Hair follicular keratinocyte (primary cell): Measurements from ENCODE around the gene THAP10. TPM values are rescaled to one million over a fixed set of nuclear protein-coding genes. Genes with fewer than 3 reads are reported as not detected.

Source experiments
- total RNA-seq: library from RNA; depleted of rRNA; stranded (reverse); fragments of >200 nt; gene quantifications from 2 replicates; pipeline ENCODE4 v1.2.3, GENCODE V29; 2015

THAP10 gene
- 4.2 and 7.2 TPM in 2 replicates for total RNA-seq

GRCh38 chr15:70892002-70892911 is at the start of gene THAP10, which contains the start of gene LRRC49:
TSS of gene THAP10 (minus strand) at chr15:70892433. CDS start at chr15:70892272, 161 bp downstream.
TSS of gene LRRC49 (plus strand) at chr15:70892826. CDS start at chr15:70892895, 69 bp downstream.

DNA sequence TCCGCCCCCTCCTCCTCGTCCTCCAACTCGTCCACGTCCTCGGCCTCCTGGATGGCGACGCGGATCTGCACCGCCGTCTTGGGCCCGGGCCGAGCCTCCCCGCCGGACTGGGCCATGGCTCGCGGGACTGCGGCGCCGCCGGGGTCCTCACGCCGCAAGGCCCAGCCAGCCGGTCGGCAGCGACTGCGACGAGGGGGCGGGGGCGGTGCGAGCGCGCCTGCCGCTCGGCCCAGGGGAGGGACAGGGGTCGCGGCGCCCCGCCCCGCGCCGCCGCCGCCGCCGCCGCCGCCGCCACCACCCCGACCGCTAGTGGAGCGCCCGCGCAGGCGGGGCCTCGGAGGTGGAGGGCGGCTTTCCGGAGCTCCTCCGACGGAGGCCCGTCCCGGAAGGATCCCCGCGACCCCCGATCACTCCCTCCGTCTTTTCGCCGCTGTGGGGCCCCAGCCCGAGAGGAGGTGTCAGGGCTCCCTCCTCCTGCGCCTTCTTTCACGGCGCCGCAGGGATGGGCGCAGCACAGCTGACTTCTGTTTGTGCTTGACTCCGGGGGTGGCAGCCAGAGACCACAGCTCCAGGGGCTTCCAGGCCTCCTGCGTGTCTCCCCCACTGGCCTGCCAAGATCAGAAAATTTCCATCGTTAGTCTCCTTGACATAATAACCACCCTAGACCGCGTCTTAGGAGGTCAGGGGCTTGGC is 38.1 kb downstream of the THAP10 start, which contains the start of gene LARP6:
Gene LARP6 (minus strand): TSS at position 185 of the 693 bp plus-strand sequence. CDS start 69 bp downstream, at position 116.

Other genes starting within 250 kb of the THAP10 start
- gene UACA, start 128.9 kb downstream of the THAP10 start, total RNA-seq, result 11.0 and 12.1 TPM in 2 replicates
- 21.0 and 37.9 TPM in 2 replicates for gene LARP6, start 38.3 kb downstream of the THAP10 start, total RNA-seq
- gene LRRC49, start 393 bp upstream of the THAP10 start, total RNA-seq, result 6.7 and 13.7 TPM in 2 replicates
- gene THSD4, start 223.0 kb upstream of the THAP10 start, total RNA-seq, result 38.0 and 81.8 TPM in 2 replicates